ENCODE data around the gene DOK5. TPM values are rescaled to one million over a fixed set of nuclear protein-coding genes. Genes with fewer than 3 reads are reported as not detected.

The DOK5 gene
- total RNA-seq, 1 donor from 2014 or later, result 0.69 TPM

DNA sequence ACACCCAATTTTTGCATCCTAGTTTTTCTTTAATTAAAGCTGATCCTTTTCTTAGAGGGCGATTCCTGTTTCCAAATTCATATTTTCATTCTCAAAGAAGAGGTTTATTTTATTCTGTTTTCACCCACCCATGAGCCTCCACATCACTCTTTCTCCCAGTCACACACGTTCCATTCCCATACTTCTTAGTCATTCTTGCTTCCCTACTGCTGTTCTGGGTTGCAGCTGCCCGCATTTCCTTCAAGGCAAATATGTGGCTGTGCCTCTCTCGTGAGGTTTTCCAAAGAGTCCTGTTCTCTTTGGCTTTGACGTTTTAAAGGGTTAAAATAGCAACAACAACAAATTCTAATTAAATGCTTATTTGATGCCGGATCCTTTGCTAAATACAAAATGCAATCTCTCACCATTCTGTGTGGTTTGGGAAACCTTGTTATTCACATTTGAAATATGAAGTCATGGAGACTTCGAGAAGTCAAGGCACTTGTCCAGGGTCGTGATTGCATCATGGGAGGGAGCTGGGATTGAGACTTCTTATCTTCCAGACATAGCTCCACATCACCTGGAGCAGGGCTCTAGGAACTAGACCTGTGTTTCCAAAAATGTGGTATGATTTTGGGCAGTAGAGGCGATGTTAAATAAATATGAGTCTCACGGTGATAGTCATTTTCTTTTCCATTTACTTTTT, 126.6 kb downstream of the DOK5 start:
- DNase-seq (no peak), ATAC-seq (no peak)
- Histone ChIP-seq H3K9me3 (no peaks in the 10 kb centered on the region), H3K27ac (no peak overlapping the region), H3K4me1 (no peaks in the 10 kb centered on the region), H3K4me3 (no peak overlapping the region), H3K36me3 (no peaks in the 10 kb centered on the region), H3K27me3 (no peaks in the 10 kb centered on the region)
- TF ChIP-seq, protein P1, sequence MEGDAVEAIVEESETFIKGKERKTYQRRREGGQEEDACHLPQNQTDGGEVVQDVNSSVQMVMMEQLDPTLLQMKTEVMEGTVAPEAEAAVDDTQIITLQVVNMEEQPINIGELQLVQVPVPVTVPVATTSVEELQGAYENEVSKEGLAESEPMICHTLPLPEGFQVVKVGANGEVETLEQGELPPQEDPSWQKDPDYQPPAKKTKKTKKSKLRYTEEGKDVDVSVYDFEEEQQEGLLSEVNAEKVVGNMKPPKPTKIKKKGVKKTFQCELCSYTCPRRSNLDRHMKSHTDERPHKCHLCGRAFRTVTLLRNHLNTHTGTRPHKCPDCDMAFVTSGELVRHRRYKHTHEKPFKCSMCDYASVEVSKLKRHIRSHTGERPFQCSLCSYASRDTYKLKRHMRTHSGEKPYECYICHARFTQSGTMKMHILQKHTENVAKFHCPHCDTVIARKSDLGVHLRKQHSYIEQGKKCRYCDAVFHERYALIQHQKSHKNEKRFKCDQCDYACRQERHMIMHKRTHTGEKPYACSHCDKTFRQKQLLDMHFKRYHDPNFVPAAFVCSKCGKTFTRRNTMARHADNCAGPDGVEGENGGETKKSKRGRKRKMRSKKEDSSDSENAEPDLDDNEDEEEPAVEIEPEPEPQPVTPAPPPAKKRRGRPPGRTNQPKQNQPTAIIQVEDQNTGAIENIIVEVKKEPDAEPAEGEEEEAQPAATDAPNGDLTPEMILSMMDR (IDR thresholded peaks at IDR 0.05), result no peak
- intact Hi-C loops (cut with DNase I), result no loop called here

DNA sequence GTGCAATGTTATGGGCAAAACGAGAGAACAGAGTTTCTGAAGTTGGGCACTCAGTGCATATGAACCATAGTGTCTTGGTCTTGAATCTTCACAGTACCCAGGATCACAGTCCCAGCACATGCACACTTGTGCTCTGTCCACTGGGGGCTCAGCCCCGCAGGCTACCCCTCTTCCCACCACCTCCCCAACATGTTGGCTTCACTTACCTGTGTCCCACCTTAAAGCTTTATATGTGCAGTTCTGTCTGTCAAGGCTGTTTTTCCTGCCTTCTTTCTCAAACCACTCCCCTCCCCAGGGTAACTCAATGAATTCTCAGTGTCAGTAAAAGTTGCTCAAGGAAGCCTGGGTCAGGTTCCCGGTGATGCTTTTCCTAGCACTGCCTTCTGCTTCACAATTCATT, 129.9 kb downstream of the DOK5 start:
- Histone ChIP-seq H3K27me3 (no peaks in the 10 kb centered on the region), H3K36me3 (no peaks in the 10 kb centered on the region), H3K4me1 (no peaks in the 10 kb centered on the region), H3K9me3 (no peaks in the 10 kb centered on the region), H3K27ac (no peak overlapping the region), H3K4me3 (no peak overlapping the region)
- intact Hi-C loops (cut with DNase I), result no loop called here
- ATAC-seq (no peak), DNase-seq (no peak)
- TF ChIP-seq, protein P1 (IDR thresholded peaks at IDR 0.05), result no peak

DNA sequence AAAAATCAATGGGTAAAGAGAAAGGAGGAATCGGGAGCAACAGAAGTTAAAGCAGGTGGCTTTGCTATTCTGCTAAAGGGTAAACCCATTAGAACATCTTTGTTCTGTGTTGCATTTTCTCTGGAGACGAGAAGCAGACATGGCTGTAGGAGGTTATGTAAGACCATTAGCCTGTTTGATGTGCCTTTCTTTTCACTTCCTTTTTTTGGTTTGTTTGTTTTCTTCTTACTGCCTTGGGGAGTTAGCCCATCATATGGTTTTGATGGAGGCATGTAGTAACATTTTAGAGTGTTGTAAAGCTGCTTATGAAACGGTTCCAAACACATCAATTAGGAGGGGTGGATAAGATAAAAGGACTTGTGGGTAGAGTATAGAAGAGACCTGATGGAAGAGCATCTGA, 131.0 kb downstream of the DOK5 start:
- intact Hi-C loops (cut with DNase I), result no loop called here
- Histone ChIP-seq H3K27ac (no peak overlapping the region), H3K27me3 (no peaks in the 10 kb centered on the region), H3K4me1 (no peaks in the 10 kb centered on the region), H3K9me3 (no peaks in the 10 kb centered on the region), H3K4me3 (no peak overlapping the region), H3K36me3 (no peaks in the 10 kb centered on the region)
- TF ChIP-seq, protein P1 (IDR thresholded peaks at IDR 0.05), result no peak
- ATAC-seq (peak; percentile 75), DNase-seq (no peak)

DNA sequence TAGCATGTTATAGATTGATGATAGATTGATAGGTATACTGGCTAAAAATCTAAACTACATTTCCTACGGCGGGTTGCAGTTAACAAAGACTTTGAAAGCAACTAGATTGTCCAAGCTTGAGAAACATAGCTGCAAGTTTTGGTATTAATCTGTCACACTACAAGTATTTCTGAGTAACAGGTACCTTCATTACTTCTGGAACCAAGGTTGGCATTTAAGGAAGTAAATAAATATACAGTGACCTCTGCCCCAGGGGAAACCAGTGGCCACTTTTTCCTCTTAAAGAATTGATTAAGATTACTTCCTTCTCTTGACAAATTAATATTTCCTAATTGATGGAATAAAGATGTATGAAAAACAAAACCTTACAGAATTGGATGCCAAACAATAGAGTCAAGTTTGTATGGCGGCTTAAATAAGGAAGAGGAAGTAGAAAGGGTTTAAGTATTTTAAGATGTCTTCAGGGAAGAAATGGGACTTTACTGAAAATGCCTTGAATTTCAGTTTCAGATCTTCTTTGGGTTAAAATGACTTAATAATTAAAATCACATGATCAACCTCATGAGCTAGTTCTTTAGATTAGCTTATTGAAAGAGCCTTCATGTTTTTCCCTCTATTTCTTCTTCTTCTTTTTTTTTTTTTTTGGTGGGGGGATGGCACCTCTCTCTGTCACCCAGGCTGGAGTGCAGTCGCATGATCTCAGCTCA, 132.8 kb downstream of the DOK5 start:
- TF ChIP-seq, protein P1 (IDR thresholded peaks at IDR 0.05), result no peak
- Histone ChIP-seq H3K36me3 (no peaks in the 10 kb centered on the region), H3K27ac (no peak overlapping the region), H3K27me3 (no peaks in the 10 kb centered on the region), H3K4me1 (no peaks in the 10 kb centered on the region), H3K9me3 (no peaks in the 10 kb centered on the region), H3K4me3 (no peak overlapping the region)
- intact Hi-C loops (cut with DNase I), result no loop called here
- DNase-seq (no peak), ATAC-seq (no peak)

DNA sequence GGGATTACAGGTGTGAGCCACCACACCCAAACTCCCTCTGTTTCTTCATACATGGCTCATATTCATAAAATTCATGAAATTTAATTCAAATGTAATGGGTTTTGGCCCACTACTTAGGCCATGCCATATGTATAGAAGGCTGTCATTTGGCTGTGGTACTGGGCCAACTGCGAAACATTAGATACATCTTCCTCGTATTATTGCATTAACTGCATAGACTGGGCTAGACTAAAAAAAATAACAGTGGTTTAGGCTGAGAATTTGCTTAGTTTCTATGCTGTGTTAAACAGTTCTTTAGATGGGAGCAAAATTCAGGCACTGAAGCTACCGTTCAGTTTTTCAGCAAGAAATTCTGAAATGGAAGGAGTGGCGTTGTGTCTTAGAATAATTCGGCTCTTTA, 133.6 kb downstream of the DOK5 start:
- ATAC-seq (no peak), DNase-seq (no peak)
- H3K4me3 ChIP-seq, result no peak overlapping the region
- H3K27ac ChIP-seq, result no peak overlapping the region
- H3K9me3 ChIP-seq, result no peaks in the 10 kb centered on the region
- TF ChIP-seq, protein P1 (IDR thresholded peaks at IDR 0.05), result no peak
- H3K36me3 ChIP-seq, result no peaks in the 10 kb centered on the region
- no peaks in the 10 kb centered on the region for H3K4me1 ChIP-seq
- intact Hi-C loops (cut with DNase I), result no loop called here
- H3K27me3 ChIP-seq, result no peaks in the 10 kb centered on the region

All from upper lobe of right lung (tissue), 1 donor.